PFSK-1 (cell line): Measurements from ENCODE around the gene ANTXR1.

ENCODE experiments used
- FOXP2 ChIP-seq: optimal IDR thresholded peaks from 2 replicates; pipeline ENCODE3; 2011; ENCODE audit warnings: borderline replicate concordance, control low read depth, inconsistent platforms; ENCODE audit not compliant: insufficient read depth; ENCODE audit errors: extremely low read length, extremely low read depth
- POLR2AphosphoS5 ChIP-seq: IDR thresholded peaks from 2 replicates; pipeline ENCODE4 v1.6.1; 2012; ENCODE audit warnings: low read depth, mild to moderate bottlenecking, control low read depth, low read length, moderate library complexity
- SIN3A ChIP-seq: IDR thresholded peaks from 2 replicates; pipeline ENCODE4 v1.6.1; 2012; ENCODE audit warnings: mild to moderate bottlenecking, low read length, moderate library complexity, borderline replicate concordance; ENCODE audit not compliant: insufficient read depth
- TAF1 ChIP-seq: IDR thresholded peaks from 2 replicates; pipeline ENCODE4 v1.6.1; 2012; ENCODE audit warnings: low read length, control low read depth, borderline replicate concordance; ENCODE audit not compliant: insufficient read depth
- TF ChIP-seq, protein P1 (sequence below), 2 experiments: IDR thresholded peaks; 2 replicates each; pipeline versions ENCODE4 v1.6.1 to v1.8.0; 2011 to 2012; ENCODE audit warnings: low read depth in 2 of 2, low read length in 2 of 2, control low read depth in 1 of 2, inconsistent platforms in 1 of 2, mild to moderate bottlenecking in 1 of 2, moderate library complexity in 1 of 2; ENCODE audit not compliant: insufficient read depth in 1 of 2

Gene ANTXR1

GRCh38 chr2:69272803-69273471 is 260.0 kb downstream of the ANTXR1 start:
- no peak for TF ChIP-seq POLR2AphosphoS5
- TF ChIP-seq, protein P1, sequence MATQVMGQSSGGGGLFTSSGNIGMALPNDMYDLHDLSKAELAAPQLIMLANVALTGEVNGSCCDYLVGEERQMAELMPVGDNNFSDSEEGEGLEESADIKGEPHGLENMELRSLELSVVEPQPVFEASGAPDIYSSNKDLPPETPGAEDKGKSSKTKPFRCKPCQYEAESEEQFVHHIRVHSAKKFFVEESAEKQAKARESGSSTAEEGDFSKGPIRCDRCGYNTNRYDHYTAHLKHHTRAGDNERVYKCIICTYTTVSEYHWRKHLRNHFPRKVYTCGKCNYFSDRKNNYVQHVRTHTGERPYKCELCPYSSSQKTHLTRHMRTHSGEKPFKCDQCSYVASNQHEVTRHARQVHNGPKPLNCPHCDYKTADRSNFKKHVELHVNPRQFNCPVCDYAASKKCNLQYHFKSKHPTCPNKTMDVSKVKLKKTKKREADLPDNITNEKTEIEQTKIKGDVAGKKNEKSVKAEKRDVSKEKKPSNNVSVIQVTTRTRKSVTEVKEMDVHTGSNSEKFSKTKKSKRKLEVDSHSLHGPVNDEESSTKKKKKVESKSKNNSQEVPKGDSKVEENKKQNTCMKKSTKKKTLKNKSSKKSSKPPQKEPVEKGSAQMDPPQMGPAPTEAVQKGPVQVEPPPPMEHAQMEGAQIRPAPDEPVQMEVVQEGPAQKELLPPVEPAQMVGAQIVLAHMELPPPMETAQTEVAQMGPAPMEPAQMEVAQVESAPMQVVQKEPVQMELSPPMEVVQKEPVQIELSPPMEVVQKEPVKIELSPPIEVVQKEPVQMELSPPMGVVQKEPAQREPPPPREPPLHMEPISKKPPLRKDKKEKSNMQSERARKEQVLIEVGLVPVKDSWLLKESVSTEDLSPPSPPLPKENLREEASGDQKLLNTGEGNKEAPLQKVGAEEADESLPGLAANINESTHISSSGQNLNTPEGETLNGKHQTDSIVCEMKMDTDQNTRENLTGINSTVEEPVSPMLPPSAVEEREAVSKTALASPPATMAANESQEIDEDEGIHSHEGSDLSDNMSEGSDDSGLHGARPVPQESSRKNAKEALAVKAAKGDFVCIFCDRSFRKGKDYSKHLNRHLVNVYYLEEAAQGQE (IDR thresholded peaks at IDR 0.05; ENCODE audit: insufficient read depth in 1 of 2, low read depth in 2 of 2, low read length in 2 of 2), result no peak
- no peak for TF ChIP-seq TAF1
- no peak for TF ChIP-seq FOXP2
- TF ChIP-seq SIN3A, result no peak

DNA sequence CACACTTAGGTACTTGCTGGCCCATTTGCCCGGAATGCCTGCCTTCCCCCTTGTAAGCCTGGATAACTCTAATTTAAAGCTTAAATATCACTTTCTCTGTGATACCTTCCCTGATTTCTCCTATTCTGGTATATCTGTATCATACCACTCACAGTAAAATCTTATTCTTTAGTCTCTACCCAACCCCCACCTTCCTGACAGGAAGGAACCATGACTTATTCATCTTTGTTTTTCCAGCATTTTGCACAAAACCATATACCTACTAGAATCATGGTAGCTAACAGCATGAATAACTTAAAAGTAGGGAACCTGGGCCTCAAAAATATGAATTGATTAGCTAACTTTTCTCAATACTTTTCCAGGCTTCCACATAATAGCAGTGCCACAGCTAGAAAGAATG is 262.5 kb downstream of the ANTXR1 start:
- TF ChIP-seq FOXP2 (no peak), TAF1 (no peak), SIN3A (no peak), POLR2AphosphoS5 (no peak)
- TF ChIP-seq, protein P1 (IDR thresholded peaks at IDR 0.05; ENCODE audit: insufficient read depth in 1 of 2, low read depth in 2 of 2, low read length in 2 of 2), result no peak

DNA sequence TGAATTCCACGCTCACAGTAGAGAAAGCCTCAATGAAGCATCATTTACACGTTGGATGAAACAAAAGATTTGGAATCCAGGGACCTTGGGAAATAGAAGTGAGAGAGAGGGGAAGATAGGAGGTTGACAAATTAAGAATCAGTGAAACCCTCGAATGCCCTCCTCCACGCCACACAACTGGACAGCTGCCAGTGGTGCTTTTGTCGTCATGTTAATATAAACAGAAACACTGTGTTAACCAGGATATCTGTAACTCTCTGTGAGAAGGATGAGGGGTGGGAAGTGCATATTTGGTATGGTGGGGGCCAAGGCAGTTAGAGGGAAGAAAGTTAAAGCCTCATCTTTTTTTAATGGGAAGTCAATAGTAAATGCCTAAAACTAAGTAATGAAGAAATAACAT is 265.4 kb downstream of the ANTXR1 start:
- TF ChIP-seq SIN3A, result no peak
- TF ChIP-seq TAF1, result no peak
- TF ChIP-seq, protein P1 (IDR thresholded peaks at IDR 0.05; ENCODE audit: insufficient read depth in 1 of 2, low read depth in 2 of 2, low read length in 2 of 2), result no peak
- TF ChIP-seq FOXP2, result no peak
- TF ChIP-seq POLR2AphosphoS5, result no peak

- TF ChIP-seq POLR2AphosphoS5 (no peak), SIN3A (no peak)
Observed at GRCh38 chr2:69279211-69279610, 266.2 kb downstream of the ANTXR1 start.

DNA sequence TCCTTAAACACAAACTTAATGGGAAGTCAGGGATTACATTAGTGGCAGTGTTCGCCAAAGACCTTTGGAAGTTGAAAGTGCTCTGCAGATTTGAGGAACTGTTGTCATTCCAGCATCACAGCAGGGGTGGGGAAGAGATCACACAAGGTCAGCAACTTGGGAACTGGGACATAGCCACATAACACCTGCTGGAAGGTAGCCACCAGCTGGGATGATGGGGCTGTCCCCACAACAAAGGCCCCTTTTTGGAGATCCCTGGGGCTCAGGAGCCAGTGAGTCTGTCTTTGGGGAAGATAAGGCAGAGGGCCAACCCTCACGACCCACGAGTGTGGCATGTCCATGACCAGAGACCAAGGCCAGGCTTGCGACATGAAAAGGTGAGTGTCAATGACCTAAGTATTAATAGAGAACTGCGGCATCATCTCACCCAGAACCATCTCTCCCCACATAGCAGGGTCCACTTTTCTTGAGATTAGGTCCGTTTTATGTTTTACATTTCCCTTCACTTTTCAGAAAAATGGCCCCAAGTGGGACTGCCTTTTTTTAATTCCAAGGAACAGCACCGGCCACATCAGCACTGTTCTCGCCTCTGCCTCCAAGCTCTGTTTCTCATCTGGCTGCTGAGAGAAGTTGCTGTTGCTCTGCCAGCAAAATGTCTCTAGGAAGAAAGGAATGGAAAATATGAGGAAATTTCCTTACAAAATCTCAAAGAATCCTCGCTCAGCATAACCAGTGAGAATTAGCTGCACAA is 267.1 kb downstream of the ANTXR1 start:
- TF ChIP-seq TAF1 (no peak), POLR2AphosphoS5 (no peak), SIN3A (no peak), FOXP2 (no peak)
- TF ChIP-seq, protein P1 (IDR thresholded peaks at IDR 0.05; ENCODE audit: insufficient read depth in 1 of 2, low read depth in 2 of 2, low read length in 2 of 2), result no peak
